Astrocyte (in vitro differentiated cells and primary cell): ENCODE measurements around the gene HMGXB3. TPM values are rescaled to one million over a fixed set of nuclear protein-coding genes. Genes with fewer than 3 reads are reported as not detected.

Experiments
- DNase-seq: peaks from one replicate; pipeline ENCODE4 v3.0.0-alpha.2; 2010; ENCODE audit warnings: low read depth
- FAIRE-seq: peaks from 2 replicates; lab custom pipeline; 2011; peaks lifted over from hg19 to GRCh38; lab: Jason Lieb, UNC
- H2AFZ ChIP-seq: 2 replicates; pipeline ENCODE4 v1.6.0; 2012; ENCODE audit warnings: low read depth, low read length, inconsistent platforms
- H3K27ac ChIP-seq: 2 replicates; pipeline ENCODE4 v1.5.1; 2011; ENCODE audit warnings: low read depth, low read length, inconsistent platforms
- H3K27me3 ChIP-seq: 2 replicates; pipeline ENCODE4 v1.6.0; 2011; ENCODE audit warnings: low read length, inconsistent platforms; ENCODE audit not compliant: insufficient read depth
- H3K36me3 ChIP-seq: 2 replicates; pipeline ENCODE4 v1.5.1; 2011; ENCODE audit warnings: low read length, inconsistent platforms; ENCODE audit not compliant: insufficient read depth
- H3K4me1 ChIP-seq: 2 replicates; pipeline ENCODE4 v1.5.1; 2011; ENCODE audit warnings: low read length, inconsistent platforms; ENCODE audit not compliant: insufficient read depth
- H3K4me2 ChIP-seq: 2 replicates; pipeline ENCODE4 v1.6.0; 2012; ENCODE audit warnings: low read length, inconsistent platforms
- H3K4me3 ChIP-seq: 2 replicates; pipeline ENCODE4 v1.5.1; 2011; ENCODE audit warnings: low read depth, mild to moderate bottlenecking, low read length, inconsistent platforms; ENCODE audit not compliant: insufficient read depth
- H3K79me2 ChIP-seq: 2 replicates; pipeline ENCODE4 v1.6.0; 2012; ENCODE audit warnings: mild to moderate bottlenecking, low read length, inconsistent platforms; ENCODE audit not compliant: insufficient read depth
- H3K9ac ChIP-seq: 2 replicates; pipeline ENCODE4 v1.6.0; 2012; ENCODE audit warnings: mild to moderate bottlenecking, low read length, inconsistent platforms
- H3K9me3 ChIP-seq: 2 replicates; pipeline ENCODE4 v1.5.1; 2012; ENCODE audit warnings: low read depth, mild to moderate bottlenecking, low read length, inconsistent platforms; ENCODE audit not compliant: insufficient read depth
- H4K20me1 ChIP-seq: 2 replicates; pipeline ENCODE4 v1.6.0; 2012; ENCODE audit warnings: low read length, inconsistent platforms; ENCODE audit not compliant: insufficient read depth
- H3K27ac Mint-ChIP-seq: one replicate; pipeline ENCODE4 v1.8.0; 2021; ENCODE audit warnings: mild to moderate bottlenecking, mixed read lengths; ENCODE audit not compliant: unreplicated experiment
- H3K27me3 Mint-ChIP-seq: one replicate; pipeline ENCODE4 v1.8.0; 2021; ENCODE audit warnings: low read depth, mixed read lengths; ENCODE audit not compliant: unreplicated experiment
- H3K36me3 Mint-ChIP-seq: one replicate; pipeline ENCODE4 v1.8.0; 2021; ENCODE audit warnings: low read depth, mixed read lengths; ENCODE audit not compliant: unreplicated experiment
- H3K4me1 Mint-ChIP-seq: one replicate; pipeline ENCODE4 v1.8.0; 2021; ENCODE audit warnings: low read depth, mixed read lengths; ENCODE audit not compliant: unreplicated experiment
- H3K4me3 Mint-ChIP-seq: one replicate; pipeline ENCODE4 v1.8.0; 2021; ENCODE audit warnings: mild to moderate bottlenecking, moderate library complexity, mixed read lengths; ENCODE audit not compliant: unreplicated experiment
- H3K9me3 Mint-ChIP-seq: one replicate; pipeline ENCODE4 v1.8.0; 2021; ENCODE audit warnings: mild to moderate bottlenecking, mixed read lengths; ENCODE audit not compliant: unreplicated experiment
- CTCF ChIP-seq: IDR thresholded peaks from 2 replicates; pipeline ENCODE4 v1.5.1; 2011; ENCODE audit warnings: low read depth, mild to moderate bottlenecking, inconsistent platforms, low read length, moderate library complexity; ENCODE audit not compliant: insufficient read depth
- EZH2 ChIP-seq: IDR thresholded peaks from 2 replicates; pipeline ENCODE4 v1.6.1; 2012; ENCODE audit warnings: mild to moderate bottlenecking, low read length, inconsistent platforms; ENCODE audit not compliant: insufficient read depth
- total RNA-seq: library from RNA; stranded (reverse); gene quantifications from 2 replicates; pipeline ENCODE4 v1.2.1, GENCODE V29; 2021

Gene HMGXB3
- total RNA-seq, 1 donor from 2014 or later: 58.1 TPM

- TF ChIP-seq EZH2: no peak
- TF ChIP-seq CTCF: no peak
- no peak overlapping the region for H3K9ac ChIP-seq
- H3K27me3 ChIP-seq: no peaks in the 10 kb centered on the region
- H3K27ac ChIP-seq: no peak overlapping the region
- no peak for DNase-seq
- no peaks in the 10 kb centered on the region for H4K20me1 ChIP-seq
- Mint-ChIP-seq H3K27me3 (peaks cover 13% of the 10 kb centered on the region), H3K36me3 (peaks cover 2% of the 10 kb centered on the region), H3K9me3 (peaks cover 5% of the 10 kb centered on the region), H3K4me3 (no peak overlapping the region), H3K4me1 (peaks cover 4% of the 10 kb centered on the region), H3K27ac (no peak overlapping the region)
- no peak overlapping the region for H2AFZ ChIP-seq
- no peak overlapping the region for H3K4me3 ChIP-seq
- H3K79me2 ChIP-seq: no peaks in the 10 kb centered on the region
- H3K4me2 ChIP-seq: no peak overlapping the region
- no peaks in the 10 kb centered on the region for H3K36me3 ChIP-seq
- FAIRE-seq: no peak
- H3K9me3 ChIP-seq: peaks cover 8% of the 10 kb centered on the region
- H3K4me1 ChIP-seq: peaks cover 5% of the 10 kb centered on the region
These were observed 72.6 kb downstream of the HMGXB3 start for GRCh38 chr5:150073086-150073625.

- Mint-ChIP-seq H3K36me3 (peaks cover 6% of the 10 kb centered on the region), H3K9me3 (peaks cover 8% of the 10 kb centered on the region), H3K4me3 (no peak overlapping the region), H3K4me1 (peaks cover 2% of the 10 kb centered on the region), H3K27me3 (peaks cover 17% of the 10 kb centered on the region), H3K27ac (no peak overlapping the region)
- no peak overlapping the region for H3K4me2 ChIP-seq
- no peak for TF ChIP-seq CTCF
- no peak for TF ChIP-seq EZH2
- H3K4me1 ChIP-seq: no peaks in the 10 kb centered on the region
- H3K27ac ChIP-seq: no peak overlapping the region
- H3K4me3 ChIP-seq: no peak overlapping the region
- FAIRE-seq: no peak
- H3K9ac ChIP-seq: no peak overlapping the region
- no peaks in the 10 kb centered on the region for H3K79me2 ChIP-seq
- H3K9me3 ChIP-seq: peaks cover 8% of the 10 kb centered on the region
- H4K20me1 ChIP-seq: no peaks in the 10 kb centered on the region
- H3K36me3 ChIP-seq: no peaks in the 10 kb centered on the region
- H2AFZ ChIP-seq: no peak overlapping the region
- H3K27me3 ChIP-seq: no peaks in the 10 kb centered on the region
- DNase-seq: no peak
These were observed 73.1 kb downstream of the HMGXB3 start for GRCh38 chr5:150073677-150074076.

- no peak for TF ChIP-seq EZH2
- no peak for TF ChIP-seq CTCF
These were observed 74.7 kb downstream of the HMGXB3 start for GRCh38 chr5:150075233-150075632.

More at GRCh38 chr5:150075233-150075632, 74.7 kb downstream of the HMGXB3 start:
- Mint-ChIP-seq H3K4me1 (peaks cover 2% of the 10 kb centered on the region), H3K4me3 (no peak overlapping the region), H3K27me3 (peaks cover 25% of the 10 kb centered on the region), H3K36me3 (peaks cover 6% of the 10 kb centered on the region), H3K9me3 (peaks cover 8% of the 10 kb centered on the region), H3K27ac (no peak overlapping the region)
- FAIRE-seq (no peak), DNase-seq (no peak)
- H3K79me2 ChIP-seq: no peaks in the 10 kb centered on the region
- H3K9ac ChIP-seq: no peak overlapping the region
- no peak overlapping the region for H2AFZ ChIP-seq
- H4K20me1 ChIP-seq: no peaks in the 10 kb centered on the region
- no peaks in the 10 kb centered on the region for H3K4me1 ChIP-seq
- no peak overlapping the region for H3K4me2 ChIP-seq
- H3K36me3 ChIP-seq: no peaks in the 10 kb centered on the region
- peaks cover 8% of the 10 kb centered on the region for H3K9me3 ChIP-seq
- no peak overlapping the region for H3K27ac ChIP-seq
- no peak overlapping the region for H3K4me3 ChIP-seq
- H3K27me3 ChIP-seq: no peaks in the 10 kb centered on the region
